Activated T-helper 1 cell treated with anti-CD3 and anti-CD28 coated beads, Interleukin-12 subunit alpha, Interleukin-12 subunit beta, Interleukin-2, Interleukin-4 antibody, amounts not matched to agents 30 ng/mL and 10 ng/mL and 1 ng/mL, durations not matched to agents 14 hours and 24 hours and 36 hours (primary cell): ENCODE results near the gene KRTAP9-4. TPM values are rescaled to one million over a fixed set of nuclear protein-coding genes. Genes with fewer than 3 reads are reported as not detected.

Experiments
- DNase-seq: peaks from one replicate; pipeline ENCODE4 v3.0.0; 2021; ENCODE audit warnings: low spot score
- H3K27ac Mint-ChIP-seq: one replicate; pipeline ENCODE4 v1.8.0; 2021; ENCODE audit warnings: mild to moderate bottlenecking, mixed read lengths
- H3K27me3 Mint-ChIP-seq: one replicate; pipeline ENCODE4 v1.8.0; 2022; ENCODE audit warnings: mild to moderate bottlenecking, moderate library complexity, mixed read lengths; ENCODE audit not compliant: insufficient read depth
- H3K36me3 Mint-ChIP-seq: one replicate; pipeline ENCODE4 v1.8.0; 2021; ENCODE audit warnings: low read depth, mixed read lengths
- H3K4me1 Mint-ChIP-seq: one replicate; pipeline ENCODE4 v1.8.0; 2021; ENCODE audit warnings: low read depth, mixed read lengths
- H3K4me3 Mint-ChIP-seq: one replicate; pipeline ENCODE4 v1.8.0; 2021; ENCODE audit warnings: mild to moderate bottlenecking, moderate library complexity, mixed read lengths
- H3K9me3 Mint-ChIP-seq: one replicate; pipeline ENCODE4 v1.8.0; 2021; ENCODE audit warnings: mixed read lengths
- intact Hi-C: fragments of 100-400 bp; cut with micrococcal nuclease; formaldehyde crosslinking; loops from one replicate; pipeline ENCODE4 v1.15.1; 2024
- total RNA-seq: library from RNA; stranded (reverse); gene quantifications from 2 replicates; pipeline ENCODE4 v1.2.3, GENCODE V29; 2022

The KRTAP9-4 gene
- total RNA-seq, 1 donor from 2014 or later, result not detected

DNA sequence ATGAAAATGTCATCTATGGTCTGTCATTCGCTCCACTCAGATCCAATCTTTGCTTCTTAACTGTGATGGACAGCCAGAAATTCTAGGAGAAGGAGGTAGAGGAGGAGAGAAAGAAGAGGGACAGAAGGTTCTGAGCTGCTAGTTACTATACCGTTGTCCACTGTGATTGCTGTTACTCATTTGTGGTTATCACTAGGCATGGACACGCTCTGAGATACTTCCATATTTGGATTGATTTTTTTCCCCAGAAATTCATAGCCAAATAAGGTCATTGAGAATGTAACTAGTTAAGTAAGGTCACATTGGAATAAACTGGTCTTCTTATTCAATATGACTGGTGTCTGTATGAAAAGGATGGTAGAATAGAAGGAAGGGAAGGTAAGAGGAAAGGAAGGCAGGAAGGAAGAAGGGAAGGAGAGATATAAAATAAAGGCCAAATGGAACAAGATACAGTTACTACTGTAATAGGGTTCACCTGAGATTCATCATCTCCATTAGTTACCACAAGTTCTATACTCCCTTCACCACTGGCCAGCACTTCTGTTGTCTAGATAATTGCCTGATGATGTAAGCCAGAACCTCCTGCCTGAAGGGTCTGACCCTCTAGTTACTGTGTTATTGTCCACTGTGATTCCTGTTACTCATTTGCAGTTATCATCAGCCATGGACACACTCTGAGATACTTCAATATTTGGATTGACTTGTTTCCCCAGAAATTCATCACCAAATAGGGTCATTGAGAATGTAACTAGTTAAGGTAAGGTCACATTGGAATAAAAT is 28.9 kb downstream of the KRTAP9-4 start:
- H3K36me3 Mint-ChIP-seq, result no peaks in the 10 kb centered on the region
- no peak overlapping the region for H3K4me3 Mint-ChIP-seq
- peaks cover 8% of the 10 kb centered on the region for H3K27me3 Mint-ChIP-seq
- intact Hi-C loops, result no loop called here
- no peaks in the 10 kb centered on the region for H3K4me1 Mint-ChIP-seq
- DNase-seq, result no peak
- no peaks in the 10 kb centered on the region for H3K9me3 Mint-ChIP-seq
- no peak overlapping the region for H3K27ac Mint-ChIP-seq

DNA sequence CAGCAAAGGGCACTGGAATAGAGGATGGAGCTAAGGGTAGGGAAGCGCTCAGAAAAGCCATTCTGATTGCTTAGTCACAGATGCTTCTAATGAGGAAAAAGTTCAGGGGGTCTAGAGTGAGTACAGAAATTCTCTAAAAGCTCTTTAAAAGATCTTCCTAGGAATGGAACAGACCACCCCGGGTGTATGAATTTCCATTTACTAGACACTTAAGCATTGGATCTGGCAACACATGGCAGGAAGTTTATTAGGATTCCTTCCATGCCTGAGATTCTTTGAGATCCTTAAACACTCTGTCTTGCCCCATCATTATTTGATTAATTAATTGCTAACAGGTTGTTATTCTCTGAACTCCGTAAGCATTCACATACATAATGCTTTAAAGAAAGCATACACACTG is 34.6 kb downstream of the KRTAP9-4 start:
- H3K4me1 Mint-ChIP-seq, result no peaks in the 10 kb centered on the region
- no peak overlapping the region for H3K4me3 Mint-ChIP-seq
- no peak for DNase-seq
- intact Hi-C loops, result no loop called here
- peaks cover 3% of the 10 kb centered on the region for H3K27me3 Mint-ChIP-seq
- no peaks in the 10 kb centered on the region for H3K9me3 Mint-ChIP-seq
- H3K36me3 Mint-ChIP-seq, result no peaks in the 10 kb centered on the region
- H3K27ac Mint-ChIP-seq, result no peak overlapping the region

DNA sequence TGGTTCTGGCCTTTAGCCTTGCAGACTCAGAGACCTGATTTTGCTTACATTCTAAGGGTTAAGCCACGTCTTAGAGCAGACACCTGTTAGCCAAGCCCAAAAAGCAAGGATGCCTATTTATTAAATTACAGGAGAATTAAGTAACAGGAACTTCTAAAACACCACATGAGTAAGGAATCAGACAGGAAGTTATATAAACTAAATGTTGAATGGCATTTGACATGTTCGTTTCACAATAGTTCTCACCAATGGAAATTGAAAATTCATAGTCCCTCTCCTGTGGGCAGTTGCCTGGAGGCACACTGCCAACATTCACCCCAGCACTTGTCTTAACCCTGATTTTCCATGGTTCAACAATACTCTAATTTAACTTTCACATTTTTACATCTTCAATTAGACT is 35.1 kb downstream of the KRTAP9-4 start:
- Mint-ChIP-seq H3K4me1 (no peaks in the 10 kb centered on the region), H3K4me3 (no peak overlapping the region), H3K9me3 (no peaks in the 10 kb centered on the region), H3K36me3 (no peaks in the 10 kb centered on the region), H3K27me3 (peaks cover 2% of the 10 kb centered on the region), H3K27ac (no peak overlapping the region)
- intact Hi-C loops, result no loop called here
- no peak for DNase-seq

DNA sequence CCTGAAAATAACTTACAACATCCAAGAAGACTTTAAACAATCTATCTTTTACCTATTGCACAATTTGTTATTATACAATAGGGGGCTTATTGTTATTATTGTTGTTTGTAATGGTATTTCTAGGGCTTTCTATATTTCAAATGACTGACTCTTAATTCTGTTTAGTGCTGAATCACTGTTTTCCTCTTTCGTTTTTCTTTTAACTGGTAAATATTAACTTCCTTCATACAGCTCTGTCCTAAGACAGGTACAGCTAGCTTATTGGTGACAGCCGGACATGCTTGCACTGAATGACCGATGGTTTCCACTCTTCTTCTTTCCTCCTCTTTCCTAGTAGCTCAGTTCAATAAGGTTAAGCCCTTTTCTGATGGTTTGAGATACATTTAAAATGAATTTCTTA is 37.6 kb downstream of the KRTAP9-4 start:
- Mint-ChIP-seq H3K27ac (no peak overlapping the region), H3K9me3 (no peaks in the 10 kb centered on the region), H3K27me3 (peaks cover 2% of the 10 kb centered on the region), H3K36me3 (no peaks in the 10 kb centered on the region), H3K4me3 (no peak overlapping the region), H3K4me1 (no peaks in the 10 kb centered on the region)
- intact Hi-C loops, result no loop called here
- no peak for DNase-seq

DNA sequence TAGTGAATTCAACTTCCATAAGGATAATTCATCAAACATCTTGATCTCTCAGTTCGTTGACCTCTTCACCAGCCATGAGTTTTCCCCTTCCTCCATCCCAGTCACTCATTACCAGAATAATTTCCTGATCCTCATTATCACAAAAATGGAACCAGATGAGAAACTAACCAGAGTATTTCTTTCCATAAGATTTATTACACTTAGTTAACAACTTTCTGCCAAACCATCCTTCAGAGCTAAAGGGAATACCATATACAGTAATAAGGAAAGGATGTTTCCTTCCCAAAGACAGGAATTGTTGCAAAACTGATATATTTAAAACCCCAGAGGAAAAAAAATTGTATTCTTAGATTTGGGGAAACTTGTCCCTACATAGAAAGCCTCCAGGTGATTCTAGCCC is 44.5 kb downstream of the KRTAP9-4 start:
- intact Hi-C loops, result no loop called here
- Mint-ChIP-seq H3K4me1 (no peaks in the 10 kb centered on the region), H3K27ac (no peak overlapping the region), H3K36me3 (no peaks in the 10 kb centered on the region), H3K9me3 (no peaks in the 10 kb centered on the region), H3K27me3 (peaks cover 9% of the 10 kb centered on the region), H3K4me3 (no peak overlapping the region)
- no peak for DNase-seq

DNA sequence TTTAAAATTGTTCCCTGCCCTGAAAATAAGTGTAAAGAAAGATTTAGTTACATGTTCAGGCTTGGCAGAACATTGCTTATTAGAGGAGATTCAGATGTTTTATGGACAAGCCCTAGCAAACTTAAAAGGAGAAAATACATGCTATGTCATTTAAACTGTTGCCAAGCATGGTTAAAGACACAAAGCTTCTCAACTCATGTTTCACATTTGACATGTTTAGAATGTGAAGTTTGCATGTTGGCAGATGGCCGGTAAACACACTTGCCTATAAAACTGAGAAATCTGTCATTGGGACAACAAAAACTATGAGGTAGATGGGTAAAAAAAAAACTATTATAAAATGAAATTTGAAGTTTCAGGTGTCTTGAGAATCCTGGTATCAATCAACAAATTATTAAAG is 47.4 kb downstream of the KRTAP9-4 start:
- H3K9me3 Mint-ChIP-seq, result no peaks in the 10 kb centered on the region
- H3K36me3 Mint-ChIP-seq, result no peaks in the 10 kb centered on the region
- no peaks in the 10 kb centered on the region for H3K4me1 Mint-ChIP-seq
- intact Hi-C loops, result no loop called here
- no peak for DNase-seq
- no peak overlapping the region for H3K27ac Mint-ChIP-seq
- peaks cover 9% of the 10 kb centered on the region for H3K27me3 Mint-ChIP-seq
- H3K4me3 Mint-ChIP-seq, result no peak overlapping the region

DNA sequence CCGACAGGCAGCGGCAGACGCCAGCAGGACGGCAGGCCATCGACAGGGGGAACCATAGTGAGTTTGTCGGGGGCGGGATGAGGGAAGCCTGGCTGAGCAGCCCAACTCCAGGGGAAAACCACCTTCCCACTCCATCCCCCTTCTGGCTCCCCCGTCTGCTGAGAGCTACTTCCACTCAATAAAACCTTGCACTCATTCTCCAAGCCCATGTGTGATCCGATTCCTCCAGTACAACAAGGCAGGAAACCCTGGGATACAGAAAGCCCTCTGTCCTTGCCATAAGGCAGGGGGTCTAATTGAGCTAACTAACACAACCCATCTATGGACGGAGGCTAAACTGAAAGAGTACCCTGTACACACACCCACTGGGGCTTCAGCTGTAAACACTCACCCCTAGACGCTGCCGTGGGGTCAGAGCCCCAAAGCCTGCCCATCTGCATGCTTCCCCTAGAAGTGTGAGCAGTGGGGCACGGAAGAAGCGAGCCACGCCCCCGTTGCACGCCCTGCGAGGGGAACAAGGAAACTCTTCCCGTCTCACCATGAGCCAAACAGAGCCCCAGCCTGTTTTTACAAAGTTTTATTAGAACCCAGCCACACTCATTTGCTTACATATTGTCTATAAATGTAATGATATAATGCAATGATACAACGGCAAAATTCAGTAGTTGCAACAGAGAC is 49.1 kb downstream of the KRTAP9-4 start:
- Mint-ChIP-seq H3K9me3 (no peaks in the 10 kb centered on the region), H3K27ac (no peak overlapping the region), H3K4me1 (no peaks in the 10 kb centered on the region), H3K4me3 (no peak overlapping the region), H3K27me3 (peaks cover 4% of the 10 kb centered on the region), H3K36me3 (no peaks in the 10 kb centered on the region)
- intact Hi-C loops, result no loop called here
- DNase-seq, result no peak

Other genes with a start within 250 kb of the KRTAP9-4 start
- not detected in 2 replicates for gene KRTAP3-2, start 249.8 kb upstream of the KRTAP9-4 start, total RNA-seq
- gene KRTAP3-1, start 240.6 kb upstream of the KRTAP9-4 start, total RNA-seq, result not detected in 2 replicates
- not detected in 2 replicates for gene KRTAP1-5, start 222.5 kb upstream of the KRTAP9-4 start, total RNA-seq
- not detected in 2 replicates for gene KRTAP1-4, start 219.5 kb upstream of the KRTAP9-4 start, total RNA-seq
- not detected in 2 replicates for gene KRTAP1-3, start 214.8 kb upstream of the KRTAP9-4 start, total RNA-seq
- gene KRTAP1-1, start 208.2 kb upstream of the KRTAP9-4 start, total RNA-seq, result not detected in 2 replicates
- gene KRTAP2-1, start 202.4 kb upstream of the KRTAP9-4 start, total RNA-seq, result not detected in 2 replicates
- gene KRTAP2-2, start 194.5 kb upstream of the KRTAP9-4 start, total RNA-seq, result not detected in 2 replicates
- gene KRTAP2-3, start 189.6 kb upstream of the KRTAP9-4 start, total RNA-seq, result not detected in 2 replicates
- not detected in 2 replicates for gene KRTAP2-4, start 183.8 kb upstream of the KRTAP9-4 start, total RNA-seq
- not detected in 2 replicates for gene KRTAP4-7, start 165.5 kb upstream of the KRTAP9-4 start, total RNA-seq
- not detected in 2 replicates for gene KRTAP4-8, start 151.5 kb upstream of the KRTAP9-4 start, total RNA-seq
- not detected in 2 replicates for gene KRTAP4-16, start 147.5 kb upstream of the KRTAP9-4 start, total RNA-seq
- gene KRTAP4-9, start 144.3 kb upstream of the KRTAP9-4 start, total RNA-seq, result not detected in 2 replicates
- gene KRTAP4-11, start 131.3 kb upstream of the KRTAP9-4 start, total RNA-seq, result not detected in 2 replicates
- gene KRTAP4-12, start 125.5 kb upstream of the KRTAP9-4 start, total RNA-seq, result not detected in 2 replicates
- not detected in 2 replicates for gene KRTAP4-6, start 109.1 kb upstream of the KRTAP9-4 start, total RNA-seq
- not detected in 2 replicates for gene KRTAP4-5, start 99.9 kb upstream of the KRTAP9-4 start, total RNA-seq
- not detected in 2 replicates for gene KRTAP4-4, start 88.9 kb upstream of the KRTAP9-4 start, total RNA-seq
- gene KRTAP4-3, start 81.5 kb upstream of the KRTAP9-4 start, total RNA-seq, result not detected in 2 replicates
- not detected in 2 replicates for gene KRTAP4-2, start 71.5 kb upstream of the KRTAP9-4 start, total RNA-seq
- not detected in 2 replicates for gene KRTAP4-1, start 64.8 kb upstream of the KRTAP9-4 start, total RNA-seq
- not detected in 2 replicates for gene KRTAP9-1, start 59.8 kb upstream of the KRTAP9-4 start, total RNA-seq
- not detected in 2 replicates for gene KRTAP9-2, start 23.0 kb upstream of the KRTAP9-4 start, total RNA-seq
- gene KRTAP9-3, start 17.2 kb upstream of the KRTAP9-4 start, total RNA-seq, result not detected in 2 replicates
- gene KRTAP9-8, start 11.7 kb upstream of the KRTAP9-4 start, total RNA-seq, result not detected in 2 replicates
- not detected in 2 replicates for gene KRTAP9-9, start 5.7 kb downstream of the KRTAP9-4 start, total RNA-seq
- gene KRTAP9-6, start 15.7 kb downstream of the KRTAP9-4 start, total RNA-seq, result not detected in 2 replicates
- gene KRTAP9-7, start 26.0 kb downstream of the KRTAP9-4 start, total RNA-seq, result not detected in 2 replicates
- not detected in 2 replicates for gene KRTAP29-1, start 53.2 kb downstream of the KRTAP9-4 start, total RNA-seq
- gene KRTAP16-1, start 59.6 kb downstream of the KRTAP9-4 start, total RNA-seq, result not detected in 2 replicates
- gene KRTAP17-1, start 66.0 kb downstream of the KRTAP9-4 start, total RNA-seq, result not detected in 2 replicates
- not detected in 2 replicates for gene KRT33A, start 101.1 kb downstream of the KRTAP9-4 start, total RNA-seq
- gene KRT33B, start 120.1 kb downstream of the KRTAP9-4 start, total RNA-seq, result not detected in 2 replicates
- not detected in 2 replicates for gene KRT34, start 132.6 kb downstream of the KRTAP9-4 start, total RNA-seq
- not detected in 2 replicates for gene KRT31, start 147.9 kb downstream of the KRTAP9-4 start, total RNA-seq
- gene KRT37, start 174.9 kb downstream of the KRTAP9-4 start, total RNA-seq, result not detected in 2 replicates
- gene KRT38, start 191.3 kb downstream of the KRTAP9-4 start, total RNA-seq, result not detected in 2 replicates
- not detected in 2 replicates for gene KRT32, start 217.7 kb downstream of the KRTAP9-4 start, total RNA-seq
- gene KRT35, start 231.5 kb downstream of the KRTAP9-4 start, total RNA-seq, result not detected in 2 replicates
- not detected in 2 replicates for gene KRT36, start 240.2 kb downstream of the KRTAP9-4 start, total RNA-seq